NCI-H1105 (cell line): ENCODE data around the gene KRTAP5-2.
"Not testable (repeated sequence)": the region's sequence is repeated elsewhere in the genome, so short reads cannot be mapped to it uniquely, and the experiment has no call there.

Experiments
- DNase-seq: peaks from one replicate; lab custom pipeline; 2025; lab: John Stamatoyannopoulos, UW

Gene KRTAP5-2

DNA sequence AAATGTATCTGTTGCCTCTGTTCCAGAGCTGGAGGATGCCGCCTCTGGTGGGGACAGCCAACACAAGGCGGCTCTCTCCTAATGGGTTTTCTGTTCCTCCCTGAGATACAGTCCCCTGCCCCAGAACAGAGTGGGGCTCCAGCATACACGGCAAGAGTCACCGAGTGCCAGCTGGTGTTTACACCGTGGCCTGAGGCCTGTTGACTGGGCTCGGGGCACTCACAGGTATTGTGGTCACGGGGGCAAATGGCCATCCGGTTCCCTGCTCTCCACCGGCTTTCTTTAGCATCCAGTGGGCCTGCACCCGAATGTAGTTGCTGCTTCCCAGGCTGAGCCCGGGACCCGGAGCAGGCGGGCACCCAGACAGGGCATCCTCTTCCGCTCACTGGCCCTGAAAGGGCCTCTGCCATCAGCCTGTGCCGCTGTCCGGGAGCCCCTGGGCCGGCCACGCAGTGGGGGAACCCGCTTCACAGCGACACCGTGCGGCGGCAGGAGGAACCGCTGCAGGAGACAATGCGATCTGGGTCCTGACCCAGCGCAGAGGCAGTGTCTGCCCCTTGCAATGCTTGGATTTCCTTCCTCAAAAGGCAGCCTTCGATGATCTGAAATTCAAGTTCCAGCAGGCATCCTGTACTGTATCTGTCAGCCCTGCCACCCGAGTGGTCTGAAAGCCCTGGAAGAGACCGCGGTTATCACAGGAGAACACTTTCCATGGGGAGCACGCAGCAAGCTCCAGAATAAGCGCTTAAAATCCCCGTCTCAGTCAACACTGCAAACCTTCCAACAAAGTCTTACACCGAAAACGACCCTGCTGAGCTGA is 30.6 kb upstream of the KRTAP5-2 start:
- DNase-seq: no peak

GRCh38 chr11:1625541-1625940 is 27.4 kb upstream of the KRTAP5-2 start:
- DNase-seq: no peak

GRCh38 chr11:1624621-1625020 is 26.5 kb upstream of the KRTAP5-2 start:
- DNase-seq: no peak

DNA sequence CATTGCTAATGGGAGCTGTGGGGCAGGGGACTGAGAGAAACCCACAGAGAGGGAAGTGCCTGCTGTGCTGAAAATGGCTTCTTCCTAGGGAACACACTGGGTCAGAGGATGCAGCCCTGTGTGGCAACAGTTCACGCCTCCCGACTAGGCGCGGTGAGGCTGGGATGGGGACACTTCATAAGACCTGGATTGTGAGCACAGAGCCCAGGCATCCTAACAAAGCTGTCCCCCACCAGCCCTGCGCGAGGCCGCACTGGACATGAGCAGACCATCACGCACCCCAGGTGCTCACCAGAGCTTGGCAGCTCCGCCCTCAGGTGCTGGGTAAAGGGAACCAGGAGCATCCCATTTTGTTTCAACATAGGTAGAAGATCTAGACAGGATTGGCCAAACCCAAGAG is 25.6 kb upstream of the KRTAP5-2 start:
- DNase-seq: no peak

DNA sequence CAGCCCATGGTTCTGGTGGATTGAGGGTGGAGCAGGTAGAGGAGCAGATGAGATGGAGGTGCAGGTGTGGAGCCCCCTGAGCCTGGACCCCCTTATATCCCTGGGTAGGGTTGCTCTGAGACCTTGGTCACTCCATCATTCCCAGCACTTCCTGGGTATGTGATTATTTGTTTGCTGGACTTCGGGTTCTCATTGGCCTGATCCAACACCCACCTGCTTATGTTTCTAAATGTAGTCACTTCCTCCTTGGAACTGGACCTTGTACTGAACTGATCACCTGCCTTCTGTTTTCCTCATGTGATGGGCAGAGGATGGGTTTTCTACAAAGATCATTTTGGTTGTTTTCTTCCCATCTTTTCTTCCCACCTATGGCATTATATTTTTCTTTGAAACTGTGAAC is 24.0 kb upstream of the KRTAP5-2 start, which contains the start of gene KRTAP5-4:
KRTAP5-4 (minus strand) TSS at position 53 of the 400 bp plus-strand sequence; CDS start at position 8, 45 bp downstream.
- DNase-seq: no peak

DNA sequence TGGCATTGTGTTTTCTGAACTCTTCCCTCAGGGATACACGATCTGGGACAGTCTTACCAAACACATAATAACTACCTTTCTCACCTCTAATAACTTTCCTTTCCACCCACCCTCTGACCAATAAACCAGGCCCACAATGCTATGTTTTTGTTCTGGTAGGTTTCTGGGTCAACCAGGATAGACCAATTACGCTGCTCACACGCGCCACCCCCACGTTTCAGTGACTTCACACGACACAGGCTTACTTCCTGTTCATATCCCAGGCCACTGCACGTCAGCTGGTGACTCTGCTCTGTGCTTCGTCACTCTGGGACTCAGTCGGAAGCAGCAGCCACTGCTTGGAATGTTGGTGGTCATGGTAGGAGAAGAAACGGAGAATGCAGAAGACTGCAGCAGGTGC is 21.4 kb upstream of the KRTAP5-2 start:
- DNase-seq: no peak

- no peak for DNase-seq
These were observed 20.1 kb upstream of the KRTAP5-2 start for GRCh38 chr11:1618231-1618630.

DNA sequence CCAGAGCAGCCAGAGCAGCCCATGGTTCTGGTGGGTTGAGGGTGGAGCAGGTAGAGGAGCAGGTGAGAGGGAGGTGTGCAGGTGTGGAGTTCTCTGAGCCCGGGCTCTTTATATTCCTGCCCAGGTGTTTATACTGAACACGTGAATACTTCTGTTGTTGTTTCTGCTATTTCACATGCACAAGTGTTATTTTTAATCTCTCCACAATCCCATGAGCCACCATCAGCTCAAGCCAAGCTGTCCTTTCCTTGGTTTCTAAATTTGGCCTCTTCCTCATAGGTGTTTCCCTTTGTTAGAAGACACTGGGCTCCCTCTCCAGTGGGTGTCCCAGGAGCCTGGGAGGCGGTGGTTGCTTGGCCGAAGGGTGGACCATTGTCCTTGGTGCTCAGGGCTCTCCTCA is 10.3 kb upstream of the KRTAP5-2 start, which contains the start of gene KRTAP5-3:
KRTAP5-3 (minus strand) TSS at position 101 of the 400 bp plus-strand sequence; CDS start at position 23, 78 bp downstream.
- DNase-seq: no peak

- DNase-seq: not testable (repeated sequence)
These were observed 9.8 kb upstream of the KRTAP5-2 start for GRCh38 chr11:1607901-1608300.

DNA sequence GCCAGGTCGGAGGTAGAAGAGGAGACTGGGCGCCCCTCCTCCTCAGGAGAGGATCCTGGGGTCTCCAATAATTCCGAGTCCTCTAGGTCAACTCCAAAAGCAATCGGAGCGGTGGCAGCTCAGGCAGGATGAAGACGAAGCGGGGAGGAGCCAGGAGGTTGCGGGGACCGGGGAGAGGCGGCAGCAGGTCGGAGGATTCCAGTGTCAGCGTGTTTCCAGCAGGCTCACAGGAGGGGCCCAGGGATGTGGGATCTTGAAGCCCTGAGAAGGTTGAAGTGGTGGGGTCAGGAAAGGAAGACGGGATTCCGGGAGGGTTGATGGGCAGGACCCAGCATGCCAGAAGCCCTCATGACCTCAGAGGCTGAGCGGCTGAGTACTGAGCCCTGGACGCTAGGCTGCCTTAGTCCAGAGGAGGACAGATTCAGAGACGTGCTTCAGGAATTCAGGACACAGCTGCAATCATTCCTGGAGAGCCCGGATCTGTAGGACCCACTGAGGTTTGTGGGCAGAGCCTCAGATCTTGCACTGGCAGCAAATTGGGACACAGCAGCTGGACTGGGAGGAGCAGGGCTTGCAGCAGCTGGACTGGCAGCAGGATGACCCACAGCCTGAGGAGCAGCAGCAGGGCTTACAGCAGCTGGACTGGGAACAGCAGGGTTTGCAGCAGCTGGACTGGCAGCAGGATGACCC is 9.2 kb upstream of the KRTAP5-2 start:
- DNase-seq: not testable (repeated sequence)

GRCh38 chr11:1605923-1606322 is 7.8 kb upstream of the KRTAP5-2 start:
- not testable (repeated sequence) for DNase-seq

GRCh38 chr11:1604711-1605110 is 6.6 kb upstream of the KRTAP5-2 start:
- no peak for DNase-seq

DNA sequence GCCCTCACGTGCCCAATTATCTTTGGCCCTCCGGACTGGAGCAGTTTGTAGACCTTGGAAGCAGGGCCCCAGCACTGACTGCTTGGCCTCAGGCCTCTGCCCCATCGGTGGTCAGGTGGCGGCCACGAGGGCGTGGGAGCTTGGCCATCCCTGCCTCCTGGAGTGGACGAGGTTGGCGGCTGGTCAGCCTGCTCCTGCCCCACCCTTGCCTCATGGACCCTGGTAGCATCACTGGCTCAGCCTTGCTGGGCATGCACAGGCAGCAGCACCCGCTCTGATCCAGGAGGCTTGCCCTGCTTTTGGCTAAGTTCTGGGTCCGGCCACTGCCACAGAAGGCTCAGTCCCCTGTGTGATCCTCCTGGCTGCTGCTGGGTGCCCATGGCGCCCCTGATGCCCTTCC is 6.1 kb upstream of the KRTAP5-2 start:
- DNase-seq: no peak

GRCh38 chr11:1603629-1604028 is 5.5 kb upstream of the KRTAP5-2 start:
- DNase-seq: no peak

DNA sequence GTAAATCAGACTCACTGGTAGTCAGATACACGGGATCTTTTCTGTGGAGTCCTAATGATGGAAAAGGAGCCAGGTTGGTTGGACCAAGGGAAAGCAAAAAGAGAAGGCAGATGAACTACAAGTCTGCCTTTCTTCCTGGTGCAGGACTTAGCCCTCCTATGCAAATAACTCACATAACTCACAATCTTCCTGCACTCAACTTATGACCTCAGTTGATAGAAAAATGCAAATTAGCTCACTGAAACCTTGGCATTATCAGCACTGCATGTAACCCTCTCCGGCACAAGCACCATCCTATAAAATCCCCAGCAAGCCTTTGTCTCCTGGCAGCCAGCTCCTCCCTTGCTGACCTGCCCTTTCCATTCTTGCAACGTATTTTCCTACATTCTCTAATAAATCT is 3.6 kb upstream of the KRTAP5-2 start:
- not testable (repeated sequence) for DNase-seq

DNA sequence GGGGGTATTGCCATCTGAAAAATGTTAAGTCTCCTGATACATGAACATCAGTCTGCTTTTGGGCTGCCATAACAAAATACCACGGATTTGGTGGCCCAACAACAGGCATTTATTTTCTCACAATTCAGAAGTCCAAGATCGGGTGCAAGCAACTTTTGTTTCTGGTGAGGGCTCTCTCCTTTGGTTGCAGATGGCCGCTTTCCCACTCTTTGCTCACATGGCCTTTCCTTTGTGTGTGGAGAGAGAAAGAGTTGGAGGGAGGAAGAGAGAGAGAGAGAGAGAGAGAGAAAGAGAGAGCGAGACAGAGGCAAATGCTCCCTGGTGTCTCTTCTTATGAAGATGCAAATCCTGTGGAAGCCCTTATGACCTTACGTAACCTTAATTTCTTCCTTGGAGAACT is 2.5 kb upstream of the KRTAP5-2 start:
- no peak for DNase-seq

- DNase-seq: no peak
These were observed 722 bp upstream of the KRTAP5-2 start for GRCh38 chr11:1598816-1599215.

DNA sequence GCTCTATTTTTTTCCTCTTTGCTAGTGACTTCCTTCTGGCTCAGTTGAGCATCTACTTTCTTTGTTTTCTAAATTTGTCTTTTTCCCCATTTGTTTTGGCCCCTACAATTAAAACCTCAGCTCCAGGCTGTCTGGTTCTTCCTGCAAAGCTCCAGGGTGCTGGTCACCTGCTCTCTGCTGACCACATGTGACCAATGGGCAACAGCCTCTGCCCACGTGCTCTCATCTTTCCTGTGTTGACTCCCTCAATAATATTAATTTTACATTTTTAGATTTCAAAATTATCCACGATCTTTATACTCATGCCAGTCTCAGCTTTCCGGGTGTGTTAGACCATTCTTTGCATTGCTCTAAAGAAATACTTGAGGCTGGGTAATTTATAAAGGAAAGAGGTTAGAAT is 312 bp upstream of the KRTAP5-2 start:
- DNase-seq: not testable (repeated sequence)

DNA sequence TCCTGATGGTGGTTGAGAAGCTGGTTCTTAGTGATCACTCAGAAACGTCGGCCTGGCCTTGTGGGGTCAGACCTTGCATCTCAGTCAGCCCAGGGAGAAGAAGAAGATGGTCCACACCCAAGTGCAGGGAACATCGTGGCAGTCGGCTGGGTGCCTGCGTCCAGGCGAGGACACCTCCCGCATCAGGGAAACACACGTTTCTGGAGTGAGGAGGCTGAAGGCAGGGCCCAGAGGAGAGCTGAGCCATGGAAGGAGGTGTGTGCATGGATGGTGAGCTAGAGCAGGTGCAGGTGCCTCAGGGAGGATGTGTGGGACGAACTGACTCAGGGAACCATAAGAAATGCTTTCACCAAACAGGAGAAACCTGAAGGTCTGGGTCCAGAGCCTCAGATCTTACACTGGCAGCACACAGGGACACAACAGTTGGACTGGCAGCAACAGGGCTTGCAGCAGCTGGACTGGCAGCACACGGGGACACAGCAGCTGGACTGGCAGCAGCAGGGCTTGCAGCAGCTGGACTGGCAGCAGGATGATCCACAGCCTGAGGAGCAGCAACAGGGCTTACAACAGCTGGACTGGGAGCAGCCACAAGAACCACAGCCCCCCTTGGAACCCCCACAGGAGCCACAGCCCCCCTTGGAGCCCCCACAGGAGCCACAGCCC is 632 bp downstream of the KRTAP5-2 start:
- DNase-seq: no peak

DNA sequence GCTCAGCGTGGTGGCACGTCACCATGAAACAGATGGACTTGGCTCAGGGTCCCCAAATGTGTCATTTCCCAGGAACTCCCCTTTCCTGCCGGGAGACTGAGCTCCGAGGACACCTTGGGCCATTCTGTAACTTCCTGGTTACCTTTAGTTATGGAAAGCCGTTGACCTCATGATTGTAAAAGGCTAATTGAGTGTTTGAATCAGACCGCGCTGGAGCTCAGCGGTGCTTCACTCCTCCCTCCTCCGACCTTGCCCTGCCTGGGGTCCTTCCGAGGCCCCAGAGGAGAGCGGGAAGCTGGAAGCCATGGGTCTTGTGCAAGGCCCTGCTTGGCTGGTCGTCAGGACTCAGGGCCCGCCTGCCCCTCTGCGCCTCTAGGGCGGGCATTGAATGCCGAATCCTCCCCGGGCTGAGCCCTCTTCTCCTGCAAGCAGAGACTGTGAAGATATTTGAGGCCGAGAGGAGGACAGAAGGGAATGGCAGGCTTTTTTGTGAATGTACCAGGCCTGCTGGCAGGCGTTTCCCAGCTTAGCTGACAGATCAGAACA is 1.4 kb downstream of the KRTAP5-2 start:
- not testable (repeated sequence) for DNase-seq

DNA sequence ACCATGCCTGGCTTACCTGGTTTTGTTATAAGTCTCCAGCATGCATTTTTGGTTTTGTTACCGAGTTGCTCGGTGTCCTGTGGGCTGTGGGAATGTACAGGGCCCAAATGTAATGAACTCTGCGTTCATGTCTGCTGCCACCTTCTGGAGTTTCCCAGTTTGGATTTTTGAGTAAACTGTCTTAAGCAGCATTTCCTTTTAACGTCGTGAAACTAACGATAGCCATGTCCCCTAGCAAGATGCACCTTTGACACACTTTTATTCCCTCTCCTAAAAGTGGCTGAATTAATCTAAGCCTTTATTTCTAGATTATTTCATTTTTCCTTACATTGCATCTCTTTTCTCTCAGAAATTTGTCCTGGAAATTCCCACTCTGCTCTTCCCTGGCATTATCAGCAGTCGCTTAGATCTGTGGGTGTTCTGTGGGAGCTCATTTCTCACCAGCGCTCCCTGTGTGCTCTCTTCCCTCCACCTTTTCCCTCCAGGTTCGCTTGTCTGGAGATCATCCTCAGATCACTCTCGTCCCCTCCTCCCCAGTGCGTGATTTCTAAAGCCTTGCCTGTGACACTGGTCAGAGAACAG is 2.0 kb downstream of the KRTAP5-2 start:
- not testable (repeated sequence) for DNase-seq

GRCh38 chr11:1592628-1593027 is 5.5 kb downstream of the KRTAP5-2 start:
- no peak for DNase-seq
